Measurements from ENCODE around the gene AKAP8.

DNA sequence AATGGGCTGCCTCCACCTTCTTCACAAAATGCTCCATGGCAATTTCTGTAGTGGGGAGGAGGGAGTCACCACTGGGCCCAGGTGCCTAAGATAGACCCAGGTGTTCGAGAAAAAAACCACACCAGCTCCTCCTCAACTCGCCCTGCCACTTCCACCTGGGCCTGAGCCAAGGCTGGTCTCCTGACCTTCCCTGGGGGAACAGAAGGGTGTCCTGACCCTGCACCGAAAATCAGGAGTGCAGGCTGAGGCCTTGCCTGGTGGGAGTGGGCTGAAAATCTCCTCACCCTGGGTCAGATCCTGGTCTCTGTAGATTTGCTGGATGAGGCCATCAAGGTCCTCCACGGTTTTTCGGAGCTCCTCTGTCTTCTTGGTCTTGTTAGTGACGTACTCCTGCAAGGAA, 17.6 kb upstream of the AKAP8 start:
- no peak for TF ChIP-seq EP300 (IDR thresholded peaks at IDR 0.05; ENCODE audit: low read depth)
- TF ChIP-seq, protein P1, sequence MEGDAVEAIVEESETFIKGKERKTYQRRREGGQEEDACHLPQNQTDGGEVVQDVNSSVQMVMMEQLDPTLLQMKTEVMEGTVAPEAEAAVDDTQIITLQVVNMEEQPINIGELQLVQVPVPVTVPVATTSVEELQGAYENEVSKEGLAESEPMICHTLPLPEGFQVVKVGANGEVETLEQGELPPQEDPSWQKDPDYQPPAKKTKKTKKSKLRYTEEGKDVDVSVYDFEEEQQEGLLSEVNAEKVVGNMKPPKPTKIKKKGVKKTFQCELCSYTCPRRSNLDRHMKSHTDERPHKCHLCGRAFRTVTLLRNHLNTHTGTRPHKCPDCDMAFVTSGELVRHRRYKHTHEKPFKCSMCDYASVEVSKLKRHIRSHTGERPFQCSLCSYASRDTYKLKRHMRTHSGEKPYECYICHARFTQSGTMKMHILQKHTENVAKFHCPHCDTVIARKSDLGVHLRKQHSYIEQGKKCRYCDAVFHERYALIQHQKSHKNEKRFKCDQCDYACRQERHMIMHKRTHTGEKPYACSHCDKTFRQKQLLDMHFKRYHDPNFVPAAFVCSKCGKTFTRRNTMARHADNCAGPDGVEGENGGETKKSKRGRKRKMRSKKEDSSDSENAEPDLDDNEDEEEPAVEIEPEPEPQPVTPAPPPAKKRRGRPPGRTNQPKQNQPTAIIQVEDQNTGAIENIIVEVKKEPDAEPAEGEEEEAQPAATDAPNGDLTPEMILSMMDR (IDR thresholded peaks at IDR 0.05): no peak
